Measurements from ENCODE around the gene RNF144B. TPM values are rescaled to one million over a fixed set of nuclear protein-coding genes. Genes with fewer than 3 reads are reported as not detected.
"Not testable (repeated sequence)": the region's sequence is repeated elsewhere in the genome, so short reads cannot be mapped to it uniquely, and the experiment has no call there.

RNF144B gene
- total RNA-seq, 1 donor from 2014 or later = 7.2 TPM

DNA sequence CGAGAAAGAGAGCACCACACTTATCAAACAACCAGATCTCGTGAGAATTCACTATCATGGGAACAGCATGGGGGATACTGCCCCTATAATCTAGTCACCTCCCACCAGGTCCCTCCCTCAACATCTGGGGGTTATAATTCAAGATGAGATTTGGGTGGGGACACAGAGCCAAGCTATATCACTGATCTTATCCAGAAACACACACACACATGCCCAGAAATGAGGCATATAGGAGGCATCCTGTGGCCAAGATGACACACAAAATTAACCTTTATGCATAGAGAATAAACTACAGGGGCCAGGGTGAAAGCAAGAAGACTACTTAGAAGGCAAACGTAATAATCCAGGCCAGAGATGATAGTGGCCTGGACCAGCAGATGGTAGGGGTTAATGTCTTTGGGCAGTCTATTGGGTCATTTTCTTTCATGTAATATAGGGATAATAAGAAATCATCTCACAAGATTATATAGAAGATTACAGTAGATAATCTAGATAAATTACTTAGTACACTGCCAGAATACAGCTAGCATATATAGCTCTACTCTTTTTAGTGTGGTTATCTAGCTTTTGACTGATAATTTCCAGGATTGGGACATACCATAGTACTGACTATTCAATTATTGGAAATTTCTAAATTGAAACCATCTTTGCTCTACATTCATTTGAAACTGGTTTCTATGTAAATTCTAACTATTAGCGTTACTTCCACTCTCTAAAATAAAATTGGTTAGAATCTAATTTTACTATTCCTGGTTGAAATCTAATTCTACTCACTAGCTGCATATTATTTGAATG is 20.0 kb downstream of the RNF144B start:
- Histone ChIP-seq H3K27me3 (ENCODE audit: insufficient read depth, low read length) (no peaks in the 10 kb centered on the region), H2AFZ (ENCODE audit: low read depth, low read length) (no peak overlapping the region), H3K79me2 (ENCODE audit: insufficient read depth, low read length) (no peaks in the 10 kb centered on the region), H4K20me1 (ENCODE audit: insufficient read depth, low read length) (no peaks in the 10 kb centered on the region), H3K36me3 (ENCODE audit: insufficient read depth, low read length) (no peaks in the 10 kb centered on the region), H3K4me3 (ENCODE audit: insufficient read depth, low read depth, low read length) (no peak overlapping the region), H3K9me3 (ENCODE audit: insufficient read depth, low read depth, low read length) (no peaks in the 10 kb centered on the region), H3K9ac (ENCODE audit: low read length) (no peak overlapping the region), H3K4me1 (ENCODE audit: insufficient read depth, low read length) (peaks cover 15% of the 10 kb centered on the region), H3K27ac (ENCODE audit: low read depth, low read length) (no peak overlapping the region), H3K4me2 (ENCODE audit: low read length) (no peak overlapping the region)
- H3K27ac Mint-ChIP-seq (ENCODE audit: unreplicated experiment) = no peak overlapping the region
- H3K36me3 Mint-ChIP-seq (ENCODE audit: low read depth, unreplicated experiment) = peaks cover 2% of the 10 kb centered on the region
- no peak overlapping the region for H3K4me3 Mint-ChIP-seq (ENCODE audit: unreplicated experiment)
- DNase-seq (ENCODE audit: low read depth) (no peak), FAIRE-seq (no peak)
- no peaks in the 10 kb centered on the region for H3K9me3 Mint-ChIP-seq (ENCODE audit: unreplicated experiment)
- TF ChIP-seq CTCF (IDR thresholded peaks at IDR 0.05; ENCODE audit: insufficient read depth, low read depth, low read length) = no peak
- TF ChIP-seq EZH2 (IDR thresholded peaks at IDR 0.05; ENCODE audit: insufficient read depth, low read length) = no peak
- no peaks in the 10 kb centered on the region for H3K27me3 Mint-ChIP-seq (ENCODE audit: low read depth, unreplicated experiment)
- H3K4me1 Mint-ChIP-seq (ENCODE audit: low read depth, unreplicated experiment) = peaks cover 24% of the 10 kb centered on the region

- H3K4me1 Mint-ChIP-seq (ENCODE audit: low read depth, unreplicated experiment) = peaks cover 31% of the 10 kb centered on the region
- H3K36me3 Mint-ChIP-seq (ENCODE audit: low read depth, unreplicated experiment); FAIRE-seq: not testable (repeated sequence)
These were observed 22.5 kb downstream of the RNF144B start for GRCh38 chr6:18409602-18410001.

DNA sequence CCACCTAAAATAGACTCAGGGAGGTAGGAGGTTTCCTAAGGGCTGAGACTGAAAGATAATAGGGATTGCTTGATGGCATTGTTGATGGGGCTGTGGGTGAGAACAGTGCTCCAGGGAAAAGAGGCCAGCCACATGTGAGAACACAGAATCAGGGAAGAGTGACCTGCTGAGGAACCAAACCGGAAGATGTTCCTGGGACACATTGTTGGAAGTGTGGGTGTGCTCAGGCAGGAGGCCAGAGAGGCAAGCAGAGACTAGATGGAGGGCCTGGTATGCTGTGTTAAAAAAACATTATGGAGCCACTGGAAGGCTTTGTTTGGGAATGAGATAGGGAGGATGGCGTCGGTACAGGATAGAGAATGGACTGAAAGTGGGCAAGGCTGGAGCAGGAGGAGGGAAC is 23.3 kb downstream of the RNF144B start:
- H4K20me1 ChIP-seq (ENCODE audit: insufficient read depth, low read length) = no peaks in the 10 kb centered on the region
- FAIRE-seq = no peak
- no peak overlapping the region for H3K27ac Mint-ChIP-seq (ENCODE audit: unreplicated experiment)

More at GRCh38 chr6:18409602-18410001, 22.5 kb downstream of the RNF144B start:
- H3K27ac ChIP-seq (ENCODE audit: low read depth, low read length); H3K27me3 ChIP-seq (ENCODE audit: insufficient read depth, low read length); H3K9ac ChIP-seq (ENCODE audit: low read length); H3K4me2 ChIP-seq (ENCODE audit: low read length); H3K36me3 ChIP-seq (ENCODE audit: insufficient read depth, low read length); H3K27me3 Mint-ChIP-seq (ENCODE audit: low read depth, unreplicated experiment); DNase-seq (ENCODE audit: low read depth); H3K9me3 ChIP-seq (ENCODE audit: insufficient read depth, low read depth, low read length); H4K20me1 ChIP-seq (ENCODE audit: insufficient read depth, low read length); H2AFZ ChIP-seq (ENCODE audit: low read depth, low read length); H3K4me3 ChIP-seq (ENCODE audit: insufficient read depth, low read depth, low read length); H3K4me3 Mint-ChIP-seq (ENCODE audit: unreplicated experiment); H3K79me2 ChIP-seq (ENCODE audit: insufficient read depth, low read length); H3K9me3 Mint-ChIP-seq (ENCODE audit: unreplicated experiment); H3K27ac Mint-ChIP-seq (ENCODE audit: unreplicated experiment): not testable (repeated sequence)
- H3K4me1 ChIP-seq (ENCODE audit: insufficient read depth, low read length) = peaks cover 19% of the 10 kb centered on the region

More for the DNA sequence above, 23.3 kb downstream of the RNF144B start:
- no peak for DNase-seq (ENCODE audit: low read depth)
- no peak overlapping the region for H2AFZ ChIP-seq (ENCODE audit: low read depth, low read length)
- no peaks in the 10 kb centered on the region for H3K36me3 ChIP-seq (ENCODE audit: insufficient read depth, low read length)
- Mint-ChIP-seq H3K4me3 (ENCODE audit: unreplicated experiment) (no peak overlapping the region), H3K36me3 (ENCODE audit: low read depth, unreplicated experiment) (peaks cover 2% of the 10 kb centered on the region), H3K9me3 (ENCODE audit: unreplicated experiment) (no peaks in the 10 kb centered on the region), H3K27me3 (ENCODE audit: low read depth, unreplicated experiment) (no peaks in the 10 kb centered on the region), H3K4me1 (ENCODE audit: low read depth, unreplicated experiment) (peaks cover 26% of the 10 kb centered on the region)
- H3K9ac ChIP-seq (ENCODE audit: low read length) = no peak overlapping the region
- H3K4me1 ChIP-seq (ENCODE audit: insufficient read depth, low read length) = peaks cover 19% of the 10 kb centered on the region
- H3K9me3 ChIP-seq (ENCODE audit: insufficient read depth, low read depth, low read length) = no peaks in the 10 kb centered on the region
- H3K27me3 ChIP-seq (ENCODE audit: insufficient read depth, low read length) = no peaks in the 10 kb centered on the region
- TF ChIP-seq CTCF (IDR thresholded peaks at IDR 0.05; ENCODE audit: insufficient read depth, low read depth, low read length) = no peak
- TF ChIP-seq EZH2 (IDR thresholded peaks at IDR 0.05; ENCODE audit: insufficient read depth, low read length) = no peak
- no peak overlapping the region for H3K27ac ChIP-seq (ENCODE audit: low read depth, low read length)
- no peaks in the 10 kb centered on the region for H3K79me2 ChIP-seq (ENCODE audit: insufficient read depth, low read length)
- no peak overlapping the region for H3K4me3 ChIP-seq (ENCODE audit: insufficient read depth, low read depth, low read length)
- H3K4me2 ChIP-seq (ENCODE audit: low read length) = no peak overlapping the region

Data from astrocyte (in vitro differentiated cells and primary cell).